ENCODE results near the gene HERC3.

- no peak for TF ChIP-seq POLR2A (IDR thresholded peaks at IDR 0.05; ENCODE audit: low read depth, low read length)
- TF ChIP-seq POLR2AphosphoS5 (IDR thresholded peaks at IDR 0.05; ENCODE audit: low read depth, low read length) = no peak
- no peak for TF ChIP-seq POU2F2 (IDR thresholded peaks at IDR 0.05; ENCODE audit: low read depth, low read length)
- TF ChIP-seq TAF1 (IDR thresholded peaks at IDR 0.05; ENCODE audit: low read depth, low read length) = no peak
These were observed 24.7 kb upstream of the HERC3 start for GRCh38 chr4:88567591-88567990.

All from GM12891 (cell line).